Measurements from ENCODE around the gene NDUFAF3. TPM values are rescaled to one million over a fixed set of nuclear protein-coding genes. Genes with fewer than 3 reads are reported as not detected.

NDUFAF3 gene
- total RNA-seq, 1 donor from 2014 or later: 77.6 TPM

DNA sequence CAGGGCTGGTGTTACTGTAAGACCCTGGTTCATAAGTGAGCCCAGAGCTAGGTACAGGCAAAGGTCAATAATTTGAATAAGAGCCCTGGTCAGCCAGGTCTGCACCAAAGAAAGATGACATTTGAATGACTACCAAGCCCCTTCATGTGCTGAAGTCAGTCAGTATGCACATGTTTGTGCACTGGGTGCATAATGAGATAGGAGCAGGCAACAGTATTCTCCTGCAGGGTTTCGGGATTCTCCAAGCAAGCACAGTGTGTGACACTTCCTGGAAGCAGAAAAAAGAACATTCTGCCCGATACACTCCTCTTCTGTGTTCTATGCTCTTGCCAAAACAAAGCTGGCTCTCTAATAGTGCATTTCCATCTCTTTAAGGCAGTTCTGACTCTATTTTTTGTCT, 12.7 kb downstream of the NDUFAF3 start:
- Histone ChIP-seq H3K27me3 (no peaks in the 10 kb centered on the region), H3K36me3 (peaks cover 89% of the 10 kb centered on the region), H3K4me1 (no peaks in the 10 kb centered on the region), H3K4me3 (no peak overlapping the region), H3K9me3 (no peaks in the 10 kb centered on the region), H3K27ac (no peak overlapping the region)
- ATAC-seq (no peak), DNase-seq (no peak)
- TF ChIP-seq, protein P1, sequence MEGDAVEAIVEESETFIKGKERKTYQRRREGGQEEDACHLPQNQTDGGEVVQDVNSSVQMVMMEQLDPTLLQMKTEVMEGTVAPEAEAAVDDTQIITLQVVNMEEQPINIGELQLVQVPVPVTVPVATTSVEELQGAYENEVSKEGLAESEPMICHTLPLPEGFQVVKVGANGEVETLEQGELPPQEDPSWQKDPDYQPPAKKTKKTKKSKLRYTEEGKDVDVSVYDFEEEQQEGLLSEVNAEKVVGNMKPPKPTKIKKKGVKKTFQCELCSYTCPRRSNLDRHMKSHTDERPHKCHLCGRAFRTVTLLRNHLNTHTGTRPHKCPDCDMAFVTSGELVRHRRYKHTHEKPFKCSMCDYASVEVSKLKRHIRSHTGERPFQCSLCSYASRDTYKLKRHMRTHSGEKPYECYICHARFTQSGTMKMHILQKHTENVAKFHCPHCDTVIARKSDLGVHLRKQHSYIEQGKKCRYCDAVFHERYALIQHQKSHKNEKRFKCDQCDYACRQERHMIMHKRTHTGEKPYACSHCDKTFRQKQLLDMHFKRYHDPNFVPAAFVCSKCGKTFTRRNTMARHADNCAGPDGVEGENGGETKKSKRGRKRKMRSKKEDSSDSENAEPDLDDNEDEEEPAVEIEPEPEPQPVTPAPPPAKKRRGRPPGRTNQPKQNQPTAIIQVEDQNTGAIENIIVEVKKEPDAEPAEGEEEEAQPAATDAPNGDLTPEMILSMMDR (IDR thresholded peaks at IDR 0.05): no peak
- intact Hi-C loops (cut with DNase I): no loop called here

DNA sequence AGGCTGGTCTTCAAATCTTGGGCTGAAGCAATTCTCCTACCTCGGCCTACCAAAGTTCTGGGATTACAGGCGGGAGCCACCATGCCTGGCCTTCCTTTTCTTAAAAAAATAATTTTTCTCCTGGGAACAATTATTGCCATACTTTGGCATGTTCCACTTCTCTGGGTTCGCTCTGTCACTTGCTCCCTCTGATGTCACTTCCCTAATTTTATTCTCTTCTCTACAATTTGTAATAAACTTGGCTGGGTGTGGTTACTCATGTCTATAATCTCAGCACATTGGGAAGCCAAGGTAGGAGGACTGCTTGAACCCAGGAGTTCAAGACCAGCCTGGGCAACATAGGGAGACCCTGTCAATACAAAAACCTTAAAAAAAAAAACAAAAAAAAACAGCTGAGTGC, 13.4 kb downstream of the NDUFAF3 start:
- TF ChIP-seq, protein P1 (IDR thresholded peaks at IDR 0.05): no peak
- ATAC-seq (peak; percentile 65), DNase-seq (no peak)
- Histone ChIP-seq H3K27ac (no peak overlapping the region), H3K4me1 (no peaks in the 10 kb centered on the region), H3K9me3 (no peaks in the 10 kb centered on the region), H3K27me3 (no peaks in the 10 kb centered on the region), H3K4me3 (no peak overlapping the region), H3K36me3 (peaks cover 87% of the 10 kb centered on the region)
- intact Hi-C loops (cut with DNase I): no loop called here

DNA sequence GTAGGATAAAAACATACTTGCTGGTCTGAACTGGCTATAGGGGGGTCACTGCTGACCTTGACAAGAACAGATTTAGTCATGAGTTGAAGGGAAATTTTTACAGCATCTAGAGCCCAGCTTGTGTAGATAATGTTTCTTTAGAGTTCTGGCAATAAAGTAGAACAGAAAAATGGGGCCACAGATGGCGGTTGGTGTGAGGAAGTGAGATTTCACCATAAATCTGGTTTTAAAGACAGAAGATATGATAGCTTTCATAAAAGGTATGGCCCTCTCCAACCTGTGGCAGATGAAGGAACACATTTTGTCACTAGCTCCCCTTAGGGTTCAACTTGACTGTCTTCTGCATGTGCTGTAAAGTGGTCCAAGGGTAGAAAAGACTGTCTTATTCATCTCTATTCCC, 31.6 kb downstream of the NDUFAF3 start:
- intact Hi-C loops (cut with DNase I): no loop called here
- no peaks in the 10 kb centered on the region for H3K4me1 ChIP-seq
- H3K27me3 ChIP-seq: no peaks in the 10 kb centered on the region
- TF ChIP-seq, protein P1 (IDR thresholded peaks at IDR 0.05): no peak
- H3K27ac ChIP-seq: no peak overlapping the region
- peaks cover 69% of the 10 kb centered on the region for H3K36me3 ChIP-seq
- H3K9me3 ChIP-seq: no peaks in the 10 kb centered on the region
- ATAC-seq: no peak
- no peak overlapping the region for H3K4me3 ChIP-seq
- no peak for DNase-seq

DNA sequence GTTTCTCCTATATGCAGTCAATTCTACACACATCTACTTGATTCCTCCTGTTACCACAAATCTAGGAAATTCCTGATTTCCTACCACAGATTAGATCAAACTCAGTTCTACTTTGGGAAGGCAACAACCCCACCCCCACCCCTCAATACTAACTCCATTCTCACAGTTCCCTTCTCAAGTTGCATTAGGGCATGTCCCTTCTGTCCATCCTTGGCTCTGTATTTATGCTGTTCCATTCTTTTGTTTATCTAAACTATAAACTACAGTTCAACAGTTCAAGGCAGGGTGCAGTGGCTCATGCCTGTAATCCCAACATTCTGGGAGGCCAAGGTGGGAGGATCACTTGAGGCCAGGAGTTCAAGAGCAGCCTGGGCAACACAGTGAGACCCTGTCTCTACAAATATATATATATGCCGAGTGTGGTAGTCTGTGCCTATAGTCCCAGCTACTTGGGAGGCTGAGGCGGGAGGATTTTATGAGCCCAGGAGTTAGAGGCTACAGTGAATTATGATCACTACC, 32.5 kb downstream of the NDUFAF3 start:
- no peaks in the 10 kb centered on the region for H3K9me3 ChIP-seq
- H3K4me1 ChIP-seq: no peaks in the 10 kb centered on the region
- ATAC-seq (no peak), DNase-seq (no peak)
- H3K4me3 ChIP-seq: no peak overlapping the region
- intact Hi-C loops (cut with DNase I): no loop called here
- TF ChIP-seq, protein P1 (IDR thresholded peaks at IDR 0.05): no peak
- H3K36me3 ChIP-seq: peaks cover 69% of the 10 kb centered on the region
- no peak overlapping the region for H3K27ac ChIP-seq
- no peaks in the 10 kb centered on the region for H3K27me3 ChIP-seq

DNA sequence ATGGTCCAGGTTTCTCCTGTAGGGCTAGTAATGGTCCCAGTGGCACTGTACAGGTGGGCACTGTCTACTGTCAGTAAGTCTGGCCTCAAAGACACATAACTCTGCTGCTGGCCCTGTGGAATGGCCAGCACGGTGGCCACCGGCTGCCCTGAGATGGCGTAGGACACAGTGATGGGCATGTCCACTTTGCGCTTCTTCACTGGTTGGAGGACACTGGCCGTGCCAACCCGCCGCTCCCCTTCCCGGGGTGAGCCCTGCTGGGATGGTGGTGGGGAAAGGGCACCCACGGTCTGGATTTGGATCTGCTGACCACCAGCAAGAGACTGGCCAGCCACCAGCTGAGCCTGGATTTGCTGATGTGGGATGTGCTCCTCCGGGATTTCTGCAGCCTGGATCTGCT, 35.3 kb downstream of the NDUFAF3 start:
- no peaks in the 10 kb centered on the region for H3K9me3 ChIP-seq
- TF ChIP-seq, protein P1 (IDR thresholded peaks at IDR 0.05): no peak
- intact Hi-C loops (cut with DNase I): no loop called here
- DNase-seq (no peak), ATAC-seq (peak; percentile 20)
- H3K4me3 ChIP-seq: no peak overlapping the region
- H3K36me3 ChIP-seq: peaks cover 57% of the 10 kb centered on the region
- H3K27ac ChIP-seq: no peak overlapping the region
- no peaks in the 10 kb centered on the region for H3K4me1 ChIP-seq
- no peaks in the 10 kb centered on the region for H3K27me3 ChIP-seq

DNA sequence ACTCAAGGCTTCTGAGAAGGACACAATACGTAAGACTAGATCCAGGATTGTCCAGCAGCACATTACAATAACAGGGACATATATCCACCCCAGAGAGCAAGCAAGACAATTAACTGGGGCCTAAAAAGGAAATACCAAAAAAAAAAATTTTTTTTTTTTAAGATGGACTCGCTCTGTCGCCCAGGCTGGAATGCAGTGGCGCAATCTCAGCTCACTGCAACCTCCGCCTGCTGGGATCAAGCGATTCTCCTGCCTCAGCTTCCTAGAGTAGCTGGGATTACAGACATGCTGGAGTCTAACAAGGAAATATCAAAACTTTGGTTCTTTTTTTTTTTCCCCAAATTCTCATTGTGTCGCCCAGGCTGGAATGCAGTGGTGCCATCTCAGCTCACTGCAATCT, 36.1 kb downstream of the NDUFAF3 start:
- intact Hi-C loops (cut with DNase I): no loop called here
- DNase-seq: no peak
- no peak for ATAC-seq
- no peaks in the 10 kb centered on the region for H3K4me1 ChIP-seq
- H3K27ac ChIP-seq: no peak overlapping the region
- H3K27me3 ChIP-seq: no peaks in the 10 kb centered on the region
- no peaks in the 10 kb centered on the region for H3K9me3 ChIP-seq
- no peak overlapping the region for H3K4me3 ChIP-seq
- TF ChIP-seq, protein P1 (IDR thresholded peaks at IDR 0.05): no peak
- peaks cover 53% of the 10 kb centered on the region for H3K36me3 ChIP-seq

Measured in upper lobe of right lung (tissue), 1 donor.